H9 (cell line): ENCODE data around the gene C10orf143. TPM values are rescaled to one million over a fixed set of nuclear protein-coding genes. Genes with fewer than 3 reads are reported as not detected.

Source experiments
- DNase-seq: peaks from one replicate; pipeline ENCODE4 v3.0.0-alpha.2; 2017
- H2AFZ ChIP-seq: one replicate; pipeline ENCODE4 v1.6.1; 2013; ENCODE audit warnings: mild to moderate bottlenecking, low read length, control low read depth, moderate library complexity
- H2AK5ac ChIP-seq: 2 replicates; pipeline ENCODE4 v1.6.1; 2013; ENCODE audit warnings: low read length, control low read depth, mixed read lengths; ENCODE audit not compliant: insufficient read length
- H2BK120ac ChIP-seq: one replicate; pipeline ENCODE4 v1.6.1; 2013; ENCODE audit warnings: low read depth, mild to moderate bottlenecking, low read length, control low read depth, inconsistent platforms; ENCODE audit not compliant: poor library complexity, severe bottlenecking
- H2BK12ac ChIP-seq: 2 replicates; pipeline ENCODE4 v1.6.1; 2013; ENCODE audit warnings: low read length, control low read depth, mixed read lengths, low read depth; ENCODE audit not compliant: insufficient read length
- H2BK15ac ChIP-seq: 2 replicates; pipeline ENCODE4 v1.6.1; 2013; ENCODE audit warnings: low read depth, low read length, control low read depth
- H2BK20ac ChIP-seq: one replicate; pipeline ENCODE4 v1.6.1; 2013; ENCODE audit warnings: low read depth, mild to moderate bottlenecking, low read length, control low read depth, inconsistent platforms; ENCODE audit not compliant: poor library complexity, severe bottlenecking
- H2BK5ac ChIP-seq: 2 replicates; pipeline ENCODE4 v1.6.1; 2013; ENCODE audit warnings: low read length, control low read depth, mixed read lengths; ENCODE audit not compliant: insufficient read length
- H3K14ac ChIP-seq: 2 replicates; pipeline ENCODE4 v1.6.1; 2013; ENCODE audit warnings: low read length, control low read depth; ENCODE audit not compliant: insufficient read depth
- H3K18ac ChIP-seq: 2 replicates; pipeline ENCODE4 v1.6.1; 2013; ENCODE audit warnings: low read depth, mild to moderate bottlenecking, mixed read lengths, low read length, control low read depth; ENCODE audit not compliant: insufficient read length
- H3K23ac ChIP-seq: 2 replicates; pipeline ENCODE4 v1.6.1; 2013; ENCODE audit warnings: low read length, control low read depth, mixed read lengths, low read depth; ENCODE audit not compliant: insufficient read length
- H3K23me2 ChIP-seq: 2 replicates; pipeline ENCODE4 v1.6.1; 2013; ENCODE audit warnings: low read depth, mild to moderate bottlenecking, mixed read lengths, low read length, control low read depth; ENCODE audit not compliant: insufficient read length, poor library complexity, severe bottlenecking
- H3K27ac ChIP-seq: 2 replicates; pipeline ENCODE4 v1.5.1; 2013; ENCODE audit warnings: low read length, control low read depth, mixed read lengths, low read depth; ENCODE audit not compliant: insufficient read length
- H3K27me3 ChIP-seq: 2 replicates; pipeline ENCODE4 v1.6.1; 2013; ENCODE audit warnings: low read length, control low read depth, inconsistent platforms; ENCODE audit not compliant: insufficient read depth
- H3K4ac ChIP-seq: 2 replicates; pipeline ENCODE4 v1.6.1; 2013; ENCODE audit warnings: low read depth, mild to moderate bottlenecking, control low read depth, inconsistent platforms, low read length, moderate library complexity
- H3K4me1 ChIP-seq: 2 replicates; pipeline ENCODE4 v1.6.1; 2013; ENCODE audit warnings: low read length, control low read depth, inconsistent platforms; ENCODE audit not compliant: insufficient read depth
- H3K4me2 ChIP-seq: 2 replicates; pipeline ENCODE4 v1.6.1; 2013; ENCODE audit warnings: low read length, control low read depth, mixed read lengths; ENCODE audit not compliant: insufficient read length, insufficient read depth
- H3K56ac ChIP-seq: 2 replicates; pipeline ENCODE4 v1.6.1; 2013; ENCODE audit warnings: low read depth, mild to moderate bottlenecking, mixed read lengths, low read length, control low read depth; ENCODE audit not compliant: insufficient read length
- H3K79me1 ChIP-seq: 2 replicates; pipeline ENCODE4 v1.6.1; 2013; ENCODE audit warnings: low read depth, mild to moderate bottlenecking, moderate library complexity, low read length, control low read depth, inconsistent platforms; ENCODE audit not compliant: insufficient read depth, poor library complexity, severe bottlenecking
- H3K79me2 ChIP-seq: 2 replicates; pipeline ENCODE4 v1.6.1; 2013; ENCODE audit warnings: low read length, control low read depth, inconsistent platforms; ENCODE audit not compliant: insufficient read depth
- H3K9ac ChIP-seq: 2 replicates; pipeline ENCODE4 v1.6.1; 2013; ENCODE audit warnings: low read length, control low read depth, mixed read lengths; ENCODE audit not compliant: insufficient read length; ENCODE audit errors: extremely low read depth
- H3K9me3 ChIP-seq: one replicate; pipeline ENCODE4 v1.6.1; 2013; ENCODE audit warnings: low read depth, low read length, inconsistent platforms; ENCODE audit not compliant: control insufficient read depth
- H3T11ph ChIP-seq: one replicate; pipeline ENCODE4 v1.6.1; 2013; ENCODE audit warnings: mild to moderate bottlenecking, low read length, control low read depth, inconsistent platforms
- H4K20me1 ChIP-seq: one replicate; pipeline ENCODE4 v1.6.1; 2013; ENCODE audit not compliant: control insufficient read depth, insufficient read length, insufficient read depth
- H4K5ac ChIP-seq: 2 replicates; pipeline ENCODE4 v1.6.1; 2013; ENCODE audit warnings: low read depth, mild to moderate bottlenecking, mixed read lengths, low read length, control low read depth; ENCODE audit not compliant: insufficient read length
- H4K8ac ChIP-seq: replicated peaks from 2 replicates; pipeline ENCODE4 v1.6.1; 2013; ENCODE audit warnings: low read length, control low read depth, mixed read lengths, low read depth; ENCODE audit not compliant: insufficient read length
- H4K91ac ChIP-seq: 2 replicates; pipeline ENCODE4 v1.6.1; 2013; ENCODE audit warnings: low read depth, mild to moderate bottlenecking, moderate library complexity, mixed read lengths, low read length, control low read depth; ENCODE audit not compliant: insufficient read length
- H3K27ac Mint-ChIP-seq, 3 experiments: 2 replicates in 2 of 3; 3 replicates in 1 of 3; pipeline ENCODE4 v1.8.0; 2020 to 2021; ENCODE audit warnings: mixed read lengths in 3 of 3, mild to moderate bottlenecking in 1 of 3, moderate library complexity in 1 of 3
- H3K27me3 Mint-ChIP-seq: 2 replicates; pipeline ENCODE4 v1.8.0; 2021; ENCODE audit warnings: low read depth, mild to moderate bottlenecking, moderate library complexity, mixed read lengths
- H3K36me3 Mint-ChIP-seq, 3 experiments: 2 replicates in 2 of 3; 3 replicates in 1 of 3; pipeline ENCODE4 v1.8.0; 2020 to 2021; ENCODE audit warnings: low read depth in 3 of 3, mixed read lengths in 3 of 3; ENCODE audit not compliant: insufficient read depth in 1 of 3
- H3K4me1 Mint-ChIP-seq, 2 experiments: 2 replicates each; pipeline ENCODE4 v1.8.0; 2020; ENCODE audit warnings: mixed read lengths in 2 of 2
- H3K4me3 Mint-ChIP-seq, 2 experiments: 2 replicates in 1 of 2; 3 replicates in 1 of 2; pipeline ENCODE4 v1.8.0; 2020 to 2021; ENCODE audit warnings: mild to moderate bottlenecking in 2 of 2, mixed read lengths in 2 of 2, moderate library complexity in 1 of 2
- H3K9me3 Mint-ChIP-seq, 2 experiments: 2 replicates in 1 of 2; 3 replicates in 1 of 2; pipeline ENCODE4 v1.8.0; 2020; ENCODE audit warnings: mild to moderate bottlenecking in 2 of 2, mixed read lengths in 2 of 2, moderate library complexity in 1 of 2
- WGBS: extraction: QIAGEN DNeasy Blood & Tissue Kit; methylation state at CpG from one replicate; pipeline ENCODE4 v1.1.7; 2013; ENCODE audit warnings: missing lambda C conversion rate, low lambda C conversion rate, mixed read lengths; ENCODE audit not compliant: insufficient read length; ENCODE audit errors: extremely low coverage; 5-methylcytosine and 5-hydroxymethylcytosine counted together
- total RNA-seq: library from RNA; stranded (reverse); gene quantifications from 2 replicates; pipeline ENCODE4 v1.2.1, GENCODE V29; 2021
- TF ChIP-seq, protein P1 (sequence below): fragments of 200-600 bp; sonication (generic); conservative IDR thresholded peaks from 3 replicates; pipeline ENCODE4 v1.8.0; 2021; ENCODE audit warnings: antibody characterized with exemption, mild to moderate bottlenecking

Gene C10orf143
- total RNA-seq, 1 experiment from 2014 or later = 0.94 TPM

DNA sequence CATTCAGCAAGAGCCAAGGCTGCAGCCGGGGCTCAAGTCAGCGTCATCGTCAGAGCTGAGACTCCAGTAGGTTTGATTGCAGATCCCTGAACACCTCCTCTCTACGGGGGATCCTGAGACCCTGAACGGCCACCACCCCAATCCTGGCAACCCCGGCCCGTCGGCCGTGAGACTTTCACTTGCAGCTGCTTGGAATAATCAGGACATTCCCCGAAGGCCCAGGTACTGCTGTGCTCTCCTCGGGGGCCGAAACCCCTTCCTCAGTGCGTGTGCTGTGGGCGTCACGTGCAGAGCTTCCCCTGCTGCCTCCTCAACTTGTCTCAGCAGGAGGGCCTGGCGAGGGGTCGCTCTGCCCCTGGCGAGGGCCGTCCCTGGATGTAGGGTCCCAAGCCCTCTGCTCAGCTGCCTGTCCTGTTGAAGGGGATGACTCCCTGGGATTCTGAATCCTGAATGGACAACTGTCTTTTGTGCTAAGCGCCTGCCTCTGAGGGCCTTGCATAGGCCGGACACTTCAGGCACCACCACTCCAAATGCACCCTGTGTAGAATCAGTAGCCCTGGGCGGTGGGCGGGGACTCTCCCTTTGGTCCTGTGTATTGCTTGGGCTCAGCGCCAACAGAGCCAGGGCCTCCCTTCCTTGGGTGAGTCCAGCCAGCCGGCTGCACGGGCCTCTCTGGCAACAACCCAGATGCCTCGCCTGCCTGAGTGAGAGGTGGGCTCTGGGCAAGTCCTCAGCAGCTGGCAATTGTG lies 82.7 kb downstream of the C10orf143 start:
- no CpG with 5 or more reads among the region's 27 CpGs for WGBS
- H3K23me2 ChIP-seq = no peaks in the 10 kb centered on the region
- H3K27ac ChIP-seq = no peak overlapping the region
- no peaks in the 10 kb centered on the region for H3K27me3 ChIP-seq
- Mint-ChIP-seq H3K27me3 (0 out of 2 replicates have a peak, but pooled peaks cover 1% of the 10 kb centered on the region), H3K9me3 (peaks cover 0 to 3% of the 10 kb centered on the region in 2 experiments; a peak in 1 of 5 replicates), H3K4me1 (no peaks in the 10 kb centered on the region), H3K27ac (no peak overlapping the region; a peak in 1 of 7 replicates), H3K4me3 (no peak overlapping the region), H3K36me3 (no peaks in the 10 kb centered on the region)
- no peaks in the 10 kb centered on the region for H3K4me1 ChIP-seq
- no peak overlapping the region for H3K18ac ChIP-seq
- H2BK12ac ChIP-seq = no peak overlapping the region
- TF ChIP-seq, protein P1, sequence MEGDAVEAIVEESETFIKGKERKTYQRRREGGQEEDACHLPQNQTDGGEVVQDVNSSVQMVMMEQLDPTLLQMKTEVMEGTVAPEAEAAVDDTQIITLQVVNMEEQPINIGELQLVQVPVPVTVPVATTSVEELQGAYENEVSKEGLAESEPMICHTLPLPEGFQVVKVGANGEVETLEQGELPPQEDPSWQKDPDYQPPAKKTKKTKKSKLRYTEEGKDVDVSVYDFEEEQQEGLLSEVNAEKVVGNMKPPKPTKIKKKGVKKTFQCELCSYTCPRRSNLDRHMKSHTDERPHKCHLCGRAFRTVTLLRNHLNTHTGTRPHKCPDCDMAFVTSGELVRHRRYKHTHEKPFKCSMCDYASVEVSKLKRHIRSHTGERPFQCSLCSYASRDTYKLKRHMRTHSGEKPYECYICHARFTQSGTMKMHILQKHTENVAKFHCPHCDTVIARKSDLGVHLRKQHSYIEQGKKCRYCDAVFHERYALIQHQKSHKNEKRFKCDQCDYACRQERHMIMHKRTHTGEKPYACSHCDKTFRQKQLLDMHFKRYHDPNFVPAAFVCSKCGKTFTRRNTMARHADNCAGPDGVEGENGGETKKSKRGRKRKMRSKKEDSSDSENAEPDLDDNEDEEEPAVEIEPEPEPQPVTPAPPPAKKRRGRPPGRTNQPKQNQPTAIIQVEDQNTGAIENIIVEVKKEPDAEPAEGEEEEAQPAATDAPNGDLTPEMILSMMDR = no peak
- no peaks in the 10 kb centered on the region for H4K20me1 ChIP-seq
- H3K56ac ChIP-seq = no peak overlapping the region
- H2BK120ac ChIP-seq = no peak overlapping the region
- H2BK20ac ChIP-seq = no peak overlapping the region
- H3K23ac ChIP-seq = no peak overlapping the region
- no peaks in the 10 kb centered on the region for H3K79me2 ChIP-seq
- H2BK5ac ChIP-seq = no peak overlapping the region
- H3K9ac ChIP-seq = no peak overlapping the region
- no peaks in the 10 kb centered on the region for H3K9me3 ChIP-seq
- no peak overlapping the region for H4K8ac ChIP-seq
- H2AFZ ChIP-seq = no peak overlapping the region
- no peak overlapping the region for H3K4ac ChIP-seq
- H2BK15ac ChIP-seq = no peak overlapping the region
- H2AK5ac ChIP-seq = no peak overlapping the region
- peak; percentile 24 for DNase-seq
- H4K91ac ChIP-seq = no peak overlapping the region
- no peak overlapping the region for H3T11ph ChIP-seq
- no peak overlapping the region for H3K14ac ChIP-seq
- H4K5ac ChIP-seq = no peak overlapping the region
- no peaks in the 10 kb centered on the region for H3K79me1 ChIP-seq
- no peak overlapping the region for H3K4me2 ChIP-seq
